Breast epithelium (tissue), 3 donors: ENCODE results near the gene RGPD8.
"Not testable (repeated sequence)": the region's sequence is repeated elsewhere in the genome, so short reads cannot be mapped to it uniquely, and the experiment has no call there.

Experiments used
- CTCF ChIP-seq, 3 donors: fragments of 450-650 bp; IDR thresholded peaks; one replicate each; pipeline ENCODE4 v1.5.1; 2016 to 2017; ENCODE audit warnings: antibody characterized with exemption in 3 of 3, mild to moderate bottlenecking in 3 of 3, moderate library complexity in 3 of 3
- POLR2A ChIP-seq: fragments of 450-650 bp; IDR thresholded peaks from one replicate; pipeline ENCODE4 v1.6.1; 2016; ENCODE audit warnings: antibody characterized with exemption, mild to moderate bottlenecking, moderate library complexity
- POLR2AphosphoS5 ChIP-seq, 3 donors: sonication (generic); formaldehyde crosslinking; IDR thresholded peaks; one replicate each; pipeline ENCODE4 v1.6.1; 2017; ENCODE audit warnings: antibody characterized with exemption in 3 of 3

GRCh38 chr2:112438603-112439261 is 5.3 kb upstream of the RGPD8 start:
- not testable (repeated sequence) for TF ChIP-seq CTCF (IDR thresholded peaks at IDR 0.05); POLR2A; POLR2AphosphoS5 (IDR thresholded peaks at IDR 0.05)
